ENCODE results near the gene MATN3. TPM values are rescaled to one million over a fixed set of nuclear protein-coding genes. Genes with fewer than 3 reads are reported as not detected.
A peak's percentile ranks its signal among the peaks of the same experiment; 100 is the strongest.
"Not testable (repeated sequence)": the region's sequence is repeated elsewhere in the genome, so short reads cannot be mapped to it uniquely, and the experiment has no call there.

Gene MATN3
- total RNA-seq, 6 experiments from 2014 or later = not detected

DNA sequence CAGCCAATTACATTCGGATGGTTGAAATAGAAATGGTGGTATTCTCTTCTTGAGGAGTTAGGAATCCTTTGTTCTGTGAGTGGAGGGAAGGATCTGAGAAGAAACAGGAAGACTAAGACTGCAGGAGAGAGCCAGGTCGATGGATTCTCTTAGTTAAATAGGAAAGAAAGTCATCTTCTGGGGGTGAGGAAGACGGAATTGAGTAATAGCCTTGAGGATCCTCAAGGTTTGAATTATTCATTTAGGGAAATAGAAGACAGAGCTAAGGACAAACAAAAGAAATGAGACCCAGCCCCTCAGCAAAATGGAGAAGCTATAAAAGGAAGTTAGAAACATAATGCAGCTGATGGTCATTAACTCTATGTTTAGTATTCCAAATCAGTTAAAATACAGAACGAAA is 37.2 kb upstream of the MATN3 start:
- Histone ChIP-seq H3K4me1 (peaks cover 0 to 43% (median 10%) of the 10 kb centered on the region in 4 donors), H3K27me3 (no peaks in the 10 kb centered on the region), H3K27ac (peak overlapping the region; percentile 93 to 97 (median 97)), H3K36me3 (no peaks in the 10 kb centered on the region), H3K4me3 (peak overlapping the region; percentile 69 to 82 (median 70)), H3K9me3 (no peaks in the 10 kb centered on the region)
- DNase-seq = no peak
- intact Hi-C loops (cut with DNase I) = no loop called here
- no peak for ATAC-seq
- TF ChIP-seq, protein P1, sequence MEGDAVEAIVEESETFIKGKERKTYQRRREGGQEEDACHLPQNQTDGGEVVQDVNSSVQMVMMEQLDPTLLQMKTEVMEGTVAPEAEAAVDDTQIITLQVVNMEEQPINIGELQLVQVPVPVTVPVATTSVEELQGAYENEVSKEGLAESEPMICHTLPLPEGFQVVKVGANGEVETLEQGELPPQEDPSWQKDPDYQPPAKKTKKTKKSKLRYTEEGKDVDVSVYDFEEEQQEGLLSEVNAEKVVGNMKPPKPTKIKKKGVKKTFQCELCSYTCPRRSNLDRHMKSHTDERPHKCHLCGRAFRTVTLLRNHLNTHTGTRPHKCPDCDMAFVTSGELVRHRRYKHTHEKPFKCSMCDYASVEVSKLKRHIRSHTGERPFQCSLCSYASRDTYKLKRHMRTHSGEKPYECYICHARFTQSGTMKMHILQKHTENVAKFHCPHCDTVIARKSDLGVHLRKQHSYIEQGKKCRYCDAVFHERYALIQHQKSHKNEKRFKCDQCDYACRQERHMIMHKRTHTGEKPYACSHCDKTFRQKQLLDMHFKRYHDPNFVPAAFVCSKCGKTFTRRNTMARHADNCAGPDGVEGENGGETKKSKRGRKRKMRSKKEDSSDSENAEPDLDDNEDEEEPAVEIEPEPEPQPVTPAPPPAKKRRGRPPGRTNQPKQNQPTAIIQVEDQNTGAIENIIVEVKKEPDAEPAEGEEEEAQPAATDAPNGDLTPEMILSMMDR (IDR thresholded peaks at IDR 0.05) = no peak
- no peak for TF ChIP-seq POLR2A (IDR thresholded peaks at IDR 0.05)
- 7% methylated on average over 4 of the region's 4 CpGs for WGBS (ENCODE audit: insufficient coverage, low coverage, low lambda C conversion rate, missing lambda C conversion rate)

DNA sequence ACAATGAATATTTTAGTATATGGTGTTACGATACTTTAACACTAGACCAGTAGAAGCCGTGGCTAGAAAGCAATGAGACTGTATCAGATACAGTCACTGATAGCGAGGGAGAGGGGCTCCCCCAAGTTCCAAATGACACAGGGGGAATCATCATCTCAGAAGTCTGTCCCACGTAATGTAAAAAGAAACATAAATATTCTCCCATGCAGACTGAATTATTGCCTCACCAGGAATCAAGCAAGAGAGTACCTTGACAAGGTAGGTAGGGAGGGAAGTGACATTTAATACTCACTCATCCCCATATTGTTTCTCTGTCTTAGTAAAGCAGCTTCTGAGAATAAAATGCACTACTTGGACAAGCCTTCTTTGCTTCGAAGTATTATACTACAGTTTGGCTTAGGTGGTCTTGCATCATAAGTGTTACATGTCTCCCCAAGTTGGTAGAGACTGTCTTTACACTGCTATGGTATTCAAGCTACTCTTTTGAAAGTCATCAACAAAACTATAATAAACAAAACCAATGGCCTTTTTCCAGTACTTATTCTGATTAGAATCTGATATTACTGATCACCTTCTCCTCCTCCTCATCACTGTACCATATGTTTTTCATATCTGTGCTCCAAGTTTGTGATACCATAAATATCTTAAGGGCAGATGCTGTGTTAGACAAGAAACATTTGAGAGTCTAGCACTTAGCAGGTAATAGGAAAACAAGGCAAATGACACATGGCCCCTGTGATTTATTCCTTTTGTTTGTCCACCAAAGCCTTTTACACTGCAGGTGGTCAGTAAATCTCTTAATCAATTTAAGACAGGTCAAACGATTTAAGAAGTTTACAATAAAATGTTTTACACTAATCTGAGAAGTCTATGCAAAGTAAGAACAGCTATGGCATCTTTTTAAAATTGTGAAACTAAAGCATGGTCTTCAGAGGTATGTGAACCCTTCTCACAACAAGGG is 36.3 kb upstream of the MATN3 start:
- WGBS (ENCODE audit: insufficient coverage, low coverage, low lambda C conversion rate, missing lambda C conversion rate) = 44% methylated on average over 6 of the region's 6 CpGs
- DNase-seq = no peak
- no peak for ATAC-seq

DNA sequence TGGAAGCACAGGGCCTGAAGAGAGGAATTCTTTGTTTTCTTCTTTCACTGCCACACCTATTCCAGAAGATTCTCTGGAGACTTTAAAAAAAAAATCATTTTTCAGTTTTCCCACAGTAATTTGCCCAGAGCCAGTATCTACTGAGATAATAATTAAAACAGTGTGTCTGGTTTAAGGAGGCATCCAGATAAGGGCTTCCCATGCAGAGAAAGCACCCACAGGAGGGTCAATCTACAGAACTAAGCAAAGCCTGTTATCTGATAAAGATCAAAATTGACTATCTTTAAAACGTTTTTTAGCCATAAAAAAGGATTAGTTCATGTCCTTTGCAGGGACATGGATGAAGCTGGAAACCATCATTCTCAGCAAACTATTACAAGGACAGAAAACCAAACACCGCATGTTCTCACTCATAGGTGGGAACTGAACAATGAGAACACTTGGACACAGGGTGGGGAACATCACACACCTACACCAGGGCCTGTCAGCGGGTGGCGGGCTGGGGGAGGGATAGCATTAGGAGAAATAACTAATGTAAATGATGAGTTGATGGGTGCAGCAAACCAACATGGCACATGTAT is 33.3 kb upstream of the MATN3 start:
- H3K9me3 ChIP-seq; H3K27me3 ChIP-seq; ATAC-seq; H3K4me3 ChIP-seq; DNase-seq; intact Hi-C loops (cut with DNase I); H3K36me3 ChIP-seq; H3K27ac ChIP-seq: not testable (repeated sequence)
- peaks cover 0 to 43% (median 6%) of the 10 kb centered on the region in 4 donors for H3K4me1 ChIP-seq
- 75% methylated on average over 4 of the region's 4 CpGs for WGBS (ENCODE audit: insufficient coverage, low coverage, low lambda C conversion rate, missing lambda C conversion rate)

More for the DNA sequence above, 36.3 kb upstream of the MATN3 start:
- no peaks in the 10 kb centered on the region for H3K36me3 ChIP-seq
- TF ChIP-seq, protein P1 (IDR thresholded peaks at IDR 0.05) = no peak
- TF ChIP-seq POLR2A (IDR thresholded peaks at IDR 0.05) = no peak
- peak overlapping the region; percentile 69 to 82 (median 70) for H3K4me3 ChIP-seq
- peak overlapping the region in 2 of 3 donors; percentile 93 to 97 for H3K27ac ChIP-seq
- no peaks in the 10 kb centered on the region for H3K27me3 ChIP-seq
- H3K9me3 ChIP-seq = no peaks in the 10 kb centered on the region
- H3K4me1 ChIP-seq = peaks cover 0 to 44% (median 10%) of the 10 kb centered on the region in 4 donors
- intact Hi-C loops (cut with DNase I) = no loop called here

DNA sequence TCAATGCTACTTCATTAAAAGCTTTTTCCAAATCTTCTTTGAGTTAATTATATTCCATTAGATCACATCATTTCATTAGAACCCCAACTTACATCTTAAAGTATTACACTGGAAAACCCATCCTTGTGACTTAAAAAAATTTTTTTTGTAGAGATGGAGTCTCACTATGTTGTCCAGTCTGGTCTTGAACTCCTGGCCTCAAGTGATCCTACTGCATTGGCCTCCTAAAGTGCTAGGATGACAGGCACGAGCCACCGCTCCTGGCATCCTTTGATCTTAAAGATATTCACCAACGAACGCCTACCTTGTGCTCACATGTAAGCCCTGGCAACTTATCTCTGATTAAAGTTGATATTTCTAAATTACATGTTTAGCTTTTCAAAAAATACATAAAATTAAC is 32.3 kb upstream of the MATN3 start:
- intact Hi-C loops (cut with DNase I) = no loop called here
- DNase-seq (no peak), ATAC-seq (no peak)
- Histone ChIP-seq H3K27me3 (no peaks in the 10 kb centered on the region), H3K4me3 (no peak overlapping the region), H3K36me3 (peaks cover 0 to 11% (median 5%) of the 10 kb centered on the region in 4 donors), H3K9me3 (no peaks in the 10 kb centered on the region), H3K4me1 (peaks cover 0 to 39% (median 6%) of the 10 kb centered on the region in 4 donors), H3K27ac (no peak overlapping the region)
- no peak for TF ChIP-seq POLR2A (IDR thresholded peaks at IDR 0.05)
- TF ChIP-seq, protein P1 (IDR thresholded peaks at IDR 0.05) = no peak
- 88% methylated on average over 4 of the region's 4 CpGs for WGBS (ENCODE audit: insufficient coverage, low coverage, low lambda C conversion rate, missing lambda C conversion rate)

DNA sequence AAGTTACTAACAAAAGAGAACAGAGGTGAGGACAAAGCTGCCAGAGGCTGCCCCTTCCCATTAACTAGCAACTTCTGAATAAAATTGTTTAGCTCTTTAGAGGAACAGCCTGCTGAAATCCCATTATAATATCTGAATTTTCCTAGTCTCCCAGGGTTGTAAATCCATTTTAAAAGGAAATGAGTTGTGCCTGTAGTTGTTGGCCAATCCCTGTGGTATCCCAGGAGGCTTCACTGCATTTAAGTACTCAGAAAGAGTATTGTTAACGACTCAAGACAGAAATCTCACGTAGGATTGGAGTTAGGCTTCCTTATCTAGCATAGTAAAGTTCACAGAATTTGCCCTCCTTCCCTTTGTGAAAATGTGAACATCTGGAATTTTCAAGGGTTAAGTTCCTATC is 30.1 kb upstream of the MATN3 start:
- peaks cover 0 to 18% (median 0%) of the 10 kb centered on the region in 4 donors for H3K4me1 ChIP-seq
- no peak overlapping the region for H3K27ac ChIP-seq
- ATAC-seq (no peak), DNase-seq (no peak)
- H3K9me3 ChIP-seq = no peaks in the 10 kb centered on the region
- intact Hi-C loops (cut with DNase I) = no loop called here
- no peak overlapping the region for H3K4me3 ChIP-seq
- WGBS (ENCODE audit: insufficient coverage, low coverage, low lambda C conversion rate, missing lambda C conversion rate) = 42% methylated on average over 2 of the region's 2 CpGs
- TF ChIP-seq POLR2A (IDR thresholded peaks at IDR 0.05) = no peak
- TF ChIP-seq, protein P1 (IDR thresholded peaks at IDR 0.05) = no peak
- no peaks in the 10 kb centered on the region for H3K27me3 ChIP-seq
- H3K36me3 ChIP-seq = peaks cover 0 to 33% (median 16%) of the 10 kb centered on the region in 4 donors
